ENCODE measurements around the gene VAV2. TPM values are rescaled to one million over a fixed set of nuclear protein-coding genes. Genes with fewer than 3 reads are reported as not detected.

The VAV2 gene
- total and polyA plus RNA-seq, 2 experiments from 2014 or later: 8.1 to 28.9 TPM

DNA sequence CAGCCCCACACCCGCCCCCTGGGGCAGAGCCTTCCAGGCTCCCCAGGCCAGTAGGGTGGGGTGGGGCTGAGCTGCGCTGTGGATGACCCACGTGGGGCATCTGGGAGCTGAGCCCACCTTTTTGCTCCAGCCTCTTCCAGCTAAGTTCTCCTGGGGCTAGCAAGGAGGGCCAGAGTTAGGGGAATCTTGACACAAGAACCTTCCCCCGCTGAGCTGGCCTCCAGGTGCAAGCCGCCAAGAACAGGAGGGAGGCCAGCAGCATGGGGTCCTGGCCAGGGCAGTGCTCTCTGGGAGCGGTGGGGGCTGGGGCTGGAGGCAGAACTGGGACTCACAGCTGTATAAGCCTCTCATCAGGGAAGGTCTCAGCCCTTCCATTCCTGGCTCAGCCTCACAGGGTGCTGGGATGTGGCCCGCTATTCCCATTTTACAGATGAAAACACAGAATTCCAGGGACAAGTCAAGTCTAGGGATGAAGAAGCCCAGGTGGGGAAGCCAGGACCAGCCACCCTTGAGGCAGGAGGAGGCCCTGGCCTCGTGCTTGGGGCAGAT lies 275.5 kb downstream of the VAV2 start:
- no peaks in the 10 kb centered on the region for H3K4me1 ChIP-seq (ENCODE audit: insufficient read depth)
- no peak overlapping the region for H2AFZ ChIP-seq
- TF ChIP-seq EZH2 (IDR thresholded peaks at IDR 0.05; ENCODE audit: low read depth, unreplicated experiment): no peak
- TF ChIP-seq, protein P1, sequence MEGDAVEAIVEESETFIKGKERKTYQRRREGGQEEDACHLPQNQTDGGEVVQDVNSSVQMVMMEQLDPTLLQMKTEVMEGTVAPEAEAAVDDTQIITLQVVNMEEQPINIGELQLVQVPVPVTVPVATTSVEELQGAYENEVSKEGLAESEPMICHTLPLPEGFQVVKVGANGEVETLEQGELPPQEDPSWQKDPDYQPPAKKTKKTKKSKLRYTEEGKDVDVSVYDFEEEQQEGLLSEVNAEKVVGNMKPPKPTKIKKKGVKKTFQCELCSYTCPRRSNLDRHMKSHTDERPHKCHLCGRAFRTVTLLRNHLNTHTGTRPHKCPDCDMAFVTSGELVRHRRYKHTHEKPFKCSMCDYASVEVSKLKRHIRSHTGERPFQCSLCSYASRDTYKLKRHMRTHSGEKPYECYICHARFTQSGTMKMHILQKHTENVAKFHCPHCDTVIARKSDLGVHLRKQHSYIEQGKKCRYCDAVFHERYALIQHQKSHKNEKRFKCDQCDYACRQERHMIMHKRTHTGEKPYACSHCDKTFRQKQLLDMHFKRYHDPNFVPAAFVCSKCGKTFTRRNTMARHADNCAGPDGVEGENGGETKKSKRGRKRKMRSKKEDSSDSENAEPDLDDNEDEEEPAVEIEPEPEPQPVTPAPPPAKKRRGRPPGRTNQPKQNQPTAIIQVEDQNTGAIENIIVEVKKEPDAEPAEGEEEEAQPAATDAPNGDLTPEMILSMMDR (conservative IDR thresholded peaks at IDR 0.05; ENCODE audit: low read depth in 2 of 2): no peak
- TF ChIP-seq POLR2AphosphoS5 (IDR thresholded peaks at IDR 0.05; ENCODE audit: low read depth): no peak
- TF ChIP-seq ZNF331 (CRISPR knock-in tag; IDR thresholded peaks at IDR 0.05; ENCODE audit: low read depth): no peak
- TF ChIP-seq, protein P2, sequence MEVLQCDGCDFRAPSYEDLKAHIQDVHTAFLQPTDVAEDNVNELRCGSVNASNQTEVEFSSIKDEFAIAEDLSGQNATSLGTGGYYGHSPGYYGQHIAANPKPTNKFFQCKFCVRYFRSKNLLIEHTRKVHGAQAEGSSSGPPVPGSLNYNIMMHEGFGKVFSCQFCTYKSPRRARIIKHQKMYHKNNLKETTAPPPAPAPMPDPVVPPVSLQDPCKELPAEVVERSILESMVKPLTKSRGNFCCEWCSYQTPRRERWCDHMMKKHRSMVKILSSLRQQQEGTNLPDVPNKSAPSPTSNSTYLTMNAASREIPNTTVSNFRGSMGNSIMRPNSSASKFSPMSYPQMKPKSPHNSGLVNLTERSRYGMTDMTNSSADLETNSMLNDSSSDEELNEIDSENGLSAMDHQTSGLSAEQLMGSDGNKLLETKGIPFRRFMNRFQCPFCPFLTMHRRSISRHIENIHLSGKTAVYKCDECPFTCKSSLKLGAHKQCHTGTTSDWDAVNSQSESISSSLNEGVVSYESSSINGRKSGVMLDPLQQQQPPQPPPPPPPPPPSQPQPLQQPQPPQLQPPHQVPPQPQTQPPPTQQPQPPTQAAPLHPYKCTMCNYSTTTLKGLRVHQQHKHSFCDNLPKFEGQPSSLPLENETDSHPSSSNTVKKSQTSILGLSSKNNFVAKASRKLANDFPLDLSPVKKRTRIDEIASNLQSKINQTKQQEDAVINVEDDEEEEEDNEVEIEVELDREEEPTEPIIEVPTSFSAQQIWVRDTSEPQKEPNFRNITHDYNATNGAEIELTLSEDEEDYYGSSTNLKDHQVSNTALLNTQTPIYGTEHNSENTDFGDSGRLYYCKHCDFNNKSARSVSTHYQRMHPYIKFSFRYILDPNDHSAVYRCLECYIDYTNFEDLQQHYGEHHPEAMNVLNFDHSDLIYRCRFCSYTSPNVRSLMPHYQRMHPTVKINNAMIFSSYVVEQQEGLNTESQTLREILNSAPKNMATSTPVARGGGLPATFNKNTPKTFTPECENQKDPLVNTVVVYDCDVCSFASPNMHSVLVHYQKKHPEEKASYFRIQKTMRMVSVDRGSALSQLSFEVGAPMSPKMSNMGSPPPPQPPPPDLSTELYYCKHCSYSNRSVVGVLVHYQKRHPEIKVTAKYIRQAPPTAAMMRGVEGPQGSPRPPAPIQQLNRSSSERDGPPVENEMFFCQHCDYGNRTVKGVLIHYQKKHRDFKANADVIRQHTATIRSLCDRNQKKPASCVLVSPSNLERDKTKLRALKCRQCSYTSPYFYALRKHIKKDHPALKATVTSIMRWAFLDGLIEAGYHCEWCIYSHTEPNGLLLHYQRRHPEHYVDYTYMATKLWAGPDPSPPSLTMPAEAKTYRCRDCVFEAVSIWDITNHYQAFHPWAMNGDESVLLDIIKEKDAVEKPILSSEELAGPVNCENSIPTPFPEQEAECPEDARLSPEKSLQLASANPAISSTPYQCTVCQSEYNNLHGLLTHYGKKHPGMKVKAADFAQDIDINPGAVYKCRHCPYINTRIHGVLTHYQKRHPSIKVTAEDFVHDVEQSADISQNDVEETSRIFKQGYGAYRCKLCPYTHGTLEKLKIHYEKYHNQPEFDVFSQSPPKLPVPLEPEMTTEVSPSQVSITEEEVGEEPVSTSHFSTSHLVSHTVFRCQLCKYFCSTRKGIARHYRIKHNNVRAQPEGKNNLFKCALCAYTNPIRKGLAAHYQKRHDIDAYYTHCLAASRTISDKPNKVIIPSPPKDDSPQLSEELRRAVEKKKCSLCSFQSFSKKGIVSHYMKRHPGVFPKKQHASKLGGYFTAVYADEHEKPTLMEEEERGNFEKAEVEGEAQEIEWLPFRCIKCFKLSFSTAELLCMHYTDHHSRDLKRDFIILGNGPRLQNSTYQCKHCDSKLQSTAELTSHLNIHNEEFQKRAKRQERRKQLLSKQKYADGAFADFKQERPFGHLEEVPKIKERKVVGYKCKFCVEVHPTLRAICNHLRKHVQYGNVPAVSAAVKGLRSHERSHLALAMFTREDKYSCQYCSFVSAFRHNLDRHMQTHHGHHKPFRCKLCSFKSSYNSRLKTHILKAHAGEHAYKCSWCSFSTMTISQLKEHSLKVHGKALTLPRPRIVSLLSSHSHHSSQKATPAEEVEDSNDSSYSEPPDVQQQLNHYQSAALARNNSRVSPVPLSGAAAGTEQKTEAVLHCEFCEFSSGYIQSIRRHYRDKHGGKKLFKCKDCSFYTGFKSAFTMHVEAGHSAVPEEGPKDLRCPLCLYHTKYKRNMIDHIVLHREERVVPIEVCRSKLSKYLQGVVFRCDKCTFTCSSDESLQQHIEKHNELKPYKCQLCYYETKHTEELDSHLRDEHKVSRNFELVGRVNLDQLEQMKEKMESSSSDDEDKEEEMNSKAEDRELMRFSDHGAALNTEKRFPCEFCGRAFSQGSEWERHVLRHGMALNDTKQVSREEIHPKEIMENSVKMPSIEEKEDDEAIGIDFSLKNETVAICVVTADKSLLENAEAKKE (CRISPR knock-in tag; IDR thresholded peaks at IDR 0.05): no peak
- TF ChIP-seq STAT1 (IDR thresholded peaks at IDR 0.05; ENCODE audit: unreplicated experiment): no peak
- no peak for TF ChIP-seq ZNF114 (CRISPR knock-in tag; IDR thresholded peaks at IDR 0.05)
- no peak for TF ChIP-seq CREB1 (CRISPR knock-in tag; IDR thresholded peaks at IDR 0.05; ENCODE audit: low read depth)
- TF ChIP-seq JUNB (IDR thresholded peaks at IDR 0.05; ENCODE audit: unreplicated experiment): no peak
- TF ChIP-seq, protein P3, sequence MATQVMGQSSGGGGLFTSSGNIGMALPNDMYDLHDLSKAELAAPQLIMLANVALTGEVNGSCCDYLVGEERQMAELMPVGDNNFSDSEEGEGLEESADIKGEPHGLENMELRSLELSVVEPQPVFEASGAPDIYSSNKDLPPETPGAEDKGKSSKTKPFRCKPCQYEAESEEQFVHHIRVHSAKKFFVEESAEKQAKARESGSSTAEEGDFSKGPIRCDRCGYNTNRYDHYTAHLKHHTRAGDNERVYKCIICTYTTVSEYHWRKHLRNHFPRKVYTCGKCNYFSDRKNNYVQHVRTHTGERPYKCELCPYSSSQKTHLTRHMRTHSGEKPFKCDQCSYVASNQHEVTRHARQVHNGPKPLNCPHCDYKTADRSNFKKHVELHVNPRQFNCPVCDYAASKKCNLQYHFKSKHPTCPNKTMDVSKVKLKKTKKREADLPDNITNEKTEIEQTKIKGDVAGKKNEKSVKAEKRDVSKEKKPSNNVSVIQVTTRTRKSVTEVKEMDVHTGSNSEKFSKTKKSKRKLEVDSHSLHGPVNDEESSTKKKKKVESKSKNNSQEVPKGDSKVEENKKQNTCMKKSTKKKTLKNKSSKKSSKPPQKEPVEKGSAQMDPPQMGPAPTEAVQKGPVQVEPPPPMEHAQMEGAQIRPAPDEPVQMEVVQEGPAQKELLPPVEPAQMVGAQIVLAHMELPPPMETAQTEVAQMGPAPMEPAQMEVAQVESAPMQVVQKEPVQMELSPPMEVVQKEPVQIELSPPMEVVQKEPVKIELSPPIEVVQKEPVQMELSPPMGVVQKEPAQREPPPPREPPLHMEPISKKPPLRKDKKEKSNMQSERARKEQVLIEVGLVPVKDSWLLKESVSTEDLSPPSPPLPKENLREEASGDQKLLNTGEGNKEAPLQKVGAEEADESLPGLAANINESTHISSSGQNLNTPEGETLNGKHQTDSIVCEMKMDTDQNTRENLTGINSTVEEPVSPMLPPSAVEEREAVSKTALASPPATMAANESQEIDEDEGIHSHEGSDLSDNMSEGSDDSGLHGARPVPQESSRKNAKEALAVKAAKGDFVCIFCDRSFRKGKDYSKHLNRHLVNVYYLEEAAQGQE (IDR thresholded peaks at IDR 0.05; ENCODE audit: unreplicated experiment): no peak
- TF ChIP-seq, protein P4, sequence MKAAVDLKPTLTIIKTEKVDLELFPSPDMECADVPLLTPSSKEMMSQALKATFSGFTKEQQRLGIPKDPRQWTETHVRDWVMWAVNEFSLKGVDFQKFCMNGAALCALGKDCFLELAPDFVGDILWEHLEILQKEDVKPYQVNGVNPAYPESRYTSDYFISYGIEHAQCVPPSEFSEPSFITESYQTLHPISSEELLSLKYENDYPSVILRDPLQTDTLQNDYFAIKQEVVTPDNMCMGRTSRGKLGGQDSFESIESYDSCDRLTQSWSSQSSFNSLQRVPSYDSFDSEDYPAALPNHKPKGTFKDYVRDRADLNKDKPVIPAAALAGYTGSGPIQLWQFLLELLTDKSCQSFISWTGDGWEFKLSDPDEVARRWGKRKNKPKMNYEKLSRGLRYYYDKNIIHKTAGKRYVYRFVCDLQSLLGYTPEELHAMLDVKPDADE (IDR thresholded peaks at IDR 0.05): no peak
- TF ChIP-seq NANOG (IDR thresholded peaks at IDR 0.05; ENCODE audit: borderline replicate concordance): no peak
- no peak for TF ChIP-seq EZH2phosphoT487 (IDR thresholded peaks at IDR 0.05; ENCODE audit: unreplicated experiment)
- no peaks in the 10 kb centered on the region; the same call in 1 of the 2 replicates for H3K36me3 ChIP-seq (ENCODE audit: insufficient read depth)
- Mint-ChIP-seq H3K36me3 (ENCODE audit: low read depth) (peaks cover 7% of the 10 kb centered on the region; the same call in 2 of the 3 replicates), H3K27ac (no peak overlapping the region), H3K4me1 (peaks cover 17% of the 10 kb centered on the region), H3K27me3 (ENCODE audit: insufficient read depth, low read depth, poor library complexity) (peaks cover 7% of the 10 kb centered on the region), H3K4me3 (no peak overlapping the region), H3K9me3 (peaks cover 5% of the 10 kb centered on the region)
- ATAC-seq (no peak), DNase-seq (ENCODE audit: low spot score) (no peak)
- no peaks in the 10 kb centered on the region for H3K27me3 ChIP-seq (ENCODE audit: insufficient read depth)
- H3K9me2 ChIP-seq (ENCODE audit: insufficient read depth): no peaks in the 10 kb centered on the region
- H3K27ac ChIP-seq (ENCODE audit: low read depth): no peak overlapping the region
- H3F3A ChIP-seq (replicated peaks; ENCODE audit: low read depth): no peaks in the 10 kb centered on the region
- H3K4me2 ChIP-seq: no peak overlapping the region
- no peaks in the 10 kb centered on the region for H4K20me1 ChIP-seq (replicated peaks; ENCODE audit: insufficient read depth)
- no peak overlapping the region for H3K4me3 ChIP-seq
- no peaks in the 10 kb centered on the region for H3K79me2 ChIP-seq (replicated peaks; ENCODE audit: insufficient read depth)

Data from GM23338 (cell line).